Ovary (tissue), 9 donors: ENCODE data around the gene SEMA3C. TPM values are rescaled to one million over a fixed set of nuclear protein-coding genes. Genes with fewer than 3 reads are reported as not detected.

Source experiments
- DNase-seq, 5 donors: peaks; one replicate each; pipeline ENCODE4 v3.0.0-alpha.2; 2019 to 2020
- H3K27ac ChIP-seq, 2 donors: fragments of 200-600 bp; one replicate each; pipeline versions ENCODE4 v1.5.1 to v1.8.0; 2019 to 2022
- H3K27me3 ChIP-seq: fragments of 200-600 bp; one replicate; pipeline ENCODE4 v1.8.0; 2022
- H3K36me3 ChIP-seq: fragments of 200-600 bp; sonication (generic); one replicate; pipeline ENCODE4 v1.5.1; 2019
- H3K4me1 ChIP-seq: one replicate; pipeline ENCODE4 v1.8.1; 2013; ENCODE audit warnings: mild to moderate bottlenecking, moderate library complexity; ENCODE audit not compliant: insufficient read depth
- H3K4me3 ChIP-seq: fragments of 200-600 bp; sonication (generic); one replicate; pipeline ENCODE4 v1.5.1; 2017
- H3K9me3 ChIP-seq, 2 donors: fragments of 200-600 bp in 1 of 2; sonication (generic) in 1 of 2; one replicate each; pipeline versions ENCODE4 v1.5.1 to v1.8.1; 2013 to 2019; ENCODE audit warnings: mild to moderate bottlenecking in 1 of 2, moderate library complexity in 1 of 2
- CTCF ChIP-seq, 3 donors: fragments of 450-650 bp in 2 of 3; fragments of 200-600 bp in 1 of 3; IDR thresholded peaks; one replicate each; pipeline versions ENCODE4 v1.5.1 to v1.8.0; 2016 to 2022; ENCODE audit warnings: antibody characterized with exemption in 3 of 3, mild to moderate bottlenecking in 1 of 3
- EP300 ChIP-seq: sonication (generic); formaldehyde crosslinking; IDR thresholded peaks from one replicate; pipeline ENCODE4 v1.6.1; 2017; ENCODE audit warnings: antibody characterized with exemption
- POLR2A ChIP-seq: fragments of 450-650 bp; IDR thresholded peaks from one replicate; pipeline ENCODE4 v1.6.1; 2017; ENCODE audit warnings: antibody characterized with exemption, mild to moderate bottlenecking, moderate library complexity
- WGBS, 3 donors: extraction: QIAGEN DNeasy Blood & Tissue Kit in 1 of 3; methylation state at CpG; one replicate each; pipeline versions ENCODE4 v1.1.5 to v1.1.7; 2013 to 2017; 5-methylcytosine and 5-hydroxymethylcytosine counted together
- intact Hi-C, 4 donors: fragments of 100-400 bp; cut with DNase I; formaldehyde crosslinking; loops; one replicate each; pipeline versions ENCODE4 v1.11.0 to v1.15.1; 2022 to 2023
- polyA plus RNA-seq, 2 donors: library from polyadenylated mRNA; stranded (reverse); fragments of 200-250 nt in 1 of 2; fragments of 350-450 nt in 1 of 2; fragmentation: Illumina TruSeq in 1 of 2; extraction: RNeasy Lipid Tissue Mini Kit (QIAGEN cat#74804) in 1 of 2; gene quantifications; one replicate each; pipeline ENCODE4 v1.2.3, GENCODE V29; 2013 to 2014
- total RNA-seq, 7 donors: library from RNA; depleted of rRNA in 2 of 7; stranded (reverse); fragments of >200 nt in 2 of 7; fragmentation: NEBNext Ultra II Directional in 3 of 7; extraction: Animal tissue kit (Norgen Biotek cat#: 25700) in 3 of 7; gene quantifications; one replicate each; pipeline versions ENCODE4 v1.1.0 to v1.2.4, GENCODE V29; 2016 to 2023
- donor health status: DM: no; HTN: no; CAD: no; lungs with moderate emphysema.
- donor health status: DM: no; HTN: no; CAD: no.
- donor health status: Bipolar disorder and iron deficiency.
- donor health status: DM: yes; HTN: yes; CAD: no.
- donor health status: DM: no; HTN: no; CAD: no.
- donor health status: DM: yes; HTN: yes; CAD: no.

SEMA3C gene
- total and polyA plus RNA-seq, 9 donors = 20.1 to 91.9 (median 53.5) TPM

GRCh38 chr7:80774843-80775242 lies 144.0 kb downstream of the SEMA3C start:
- WGBS, 3 donors = 60 to 80% (median 72%) methylated on average over 1 of the region's 1 CpG
- no peak overlapping the region for H3K4me3 ChIP-seq
- H3K27me3 ChIP-seq = no peaks in the 10 kb centered on the region
- intact Hi-C loops = no loop called here
- H3K9me3 ChIP-seq = no peaks in the 10 kb centered on the region
- H3K4me1 ChIP-seq = no peaks in the 10 kb centered on the region
- no peaks in the 10 kb centered on the region for H3K36me3 ChIP-seq
- DNase-seq = no peak
- H3K27ac ChIP-seq = no peak overlapping the region
- no peak for TF ChIP-seq POLR2A
- TF ChIP-seq CTCF (IDR thresholded peaks at IDR 0.05) = no peak
- TF ChIP-seq EP300 = no peak

- intact Hi-C loops = no loop called here
- Histone ChIP-seq H3K27ac (no peak overlapping the region), H3K9me3 (no peaks in the 10 kb centered on the region), H3K36me3 (no peaks in the 10 kb centered on the region), H3K27me3 (no peaks in the 10 kb centered on the region), H3K4me3 (no peak overlapping the region), H3K4me1 (no peaks in the 10 kb centered on the region)
- no peak for DNase-seq
- 82 to 92% (median 85%) methylated on average over 1 of the region's 1 CpG for WGBS, 3 donors
- TF ChIP-seq POLR2A (no peak), EP300 (no peak), CTCF (IDR thresholded peaks at IDR 0.05) (no peak)
These were observed 144.9 kb downstream of the SEMA3C start for GRCh38 chr7:80773787-80774508.

GRCh38 chr7:80772347-80772993 lies 146.4 kb downstream of the SEMA3C start:
- 35 to 48% (median 36%) methylated on average over 2 of the region's 2 CpGs for WGBS, 3 donors
- H3K4me1 ChIP-seq = no peaks in the 10 kb centered on the region
- no peak overlapping the region for H3K27ac ChIP-seq
- intact Hi-C loops = no loop called here
- H3K27me3 ChIP-seq = no peaks in the 10 kb centered on the region
- H3K36me3 ChIP-seq = no peaks in the 10 kb centered on the region
- TF ChIP-seq POLR2A = no peak
- no peak for TF ChIP-seq EP300
- TF ChIP-seq CTCF (IDR thresholded peaks at IDR 0.05) = no peak
- DNase-seq = no peak
- no peaks in the 10 kb centered on the region for H3K9me3 ChIP-seq
- H3K4me3 ChIP-seq = no peak overlapping the region

- H3K27me3 ChIP-seq = no peaks in the 10 kb centered on the region
- 75 to 85% (median 85%) methylated on average over 4 of the region's 4 CpGs for WGBS, 3 donors
- no peak overlapping the region for H3K27ac ChIP-seq
- H3K36me3 ChIP-seq = no peaks in the 10 kb centered on the region
- TF ChIP-seq POLR2A = no peak
- no peak for TF ChIP-seq CTCF (IDR thresholded peaks at IDR 0.05)
- TF ChIP-seq EP300 = no peak
- intact Hi-C loops = no loop called here
- H3K4me3 ChIP-seq = no peak overlapping the region
- DNase-seq = no peak
- peaks cover 2% of the 10 kb centered on the region for H3K4me1 ChIP-seq
- no peaks in the 10 kb centered on the region for H3K9me3 ChIP-seq
These were observed 147.3 kb downstream of the SEMA3C start for GRCh38 chr7:80771523-80771922.
